Coronary artery (tissue), 2 donors: ENCODE data around the gene PCDH9.

Experiments used
- DNase-seq: peaks from one replicate; pipeline ENCODE4 v3.0.0-alpha.2; 2017; ENCODE audit warnings: low spot score
- H3K27ac ChIP-seq, 2 donors: fragments of 200-600 bp; sonication (generic); one replicate each; pipeline ENCODE4 v1.5.1; 2016 to 2019
- H3K4me3 ChIP-seq: fragments of 200-600 bp; sonication (generic); 2 replicates; pipeline ENCODE4 v1.5.1; 2016; ENCODE audit warnings: mild to moderate bottlenecking, moderate library complexity
- CTCF ChIP-seq: fragments of 200-600 bp; sonication (generic); IDR thresholded peaks from one replicate; pipeline ENCODE4 v1.5.1; 2019; ENCODE audit warnings: antibody characterized with exemption

Gene PCDH9

GRCh38 chr13:66644855-66645460, 585.2 kb downstream of the PCDH9 start:
- Histone ChIP-seq H3K27ac (no peak overlapping the region), H3K4me3 (no peak overlapping the region)
- TF ChIP-seq CTCF: no peak
- DNase-seq: no peak

- no peak for DNase-seq
- Histone ChIP-seq H3K27ac (no peak overlapping the region), H3K4me3 (no peak overlapping the region)
- TF ChIP-seq CTCF: no peak
Observed at GRCh38 chr13:66640231-66640630, 589.9 kb downstream of the PCDH9 start.

GRCh38 chr13:66639044-66639443, 591.1 kb downstream of the PCDH9 start:
- DNase-seq: no peak
- H3K27ac ChIP-seq: no peak overlapping the region

GRCh38 chr13:66635526-66635925, 594.6 kb downstream of the PCDH9 start:
- no peak overlapping the region for H3K27ac ChIP-seq

More at GRCh38 chr13:66639044-66639443, 591.1 kb downstream of the PCDH9 start:
- no peak for TF ChIP-seq CTCF
- H3K4me3 ChIP-seq: no peak overlapping the region

GRCh38 chr13:66634384-66634783, 595.8 kb downstream of the PCDH9 start:
- DNase-seq: no peak
- Histone ChIP-seq H3K27ac (no peak overlapping the region), H3K4me3 (no peak overlapping the region)
- no peak for TF ChIP-seq CTCF

More at GRCh38 chr13:66635526-66635925, 594.6 kb downstream of the PCDH9 start:
- TF ChIP-seq CTCF: no peak
- H3K4me3 ChIP-seq: no peak overlapping the region
- no peak for DNase-seq

GRCh38 chr13:66627512-66627911, 602.6 kb downstream of the PCDH9 start:
- no peak overlapping the region for H3K27ac ChIP-seq
- no peak overlapping the region for H3K4me3 ChIP-seq
- no peak for DNase-seq
- no peak for TF ChIP-seq CTCF

- TF ChIP-seq CTCF: no peak
- Histone ChIP-seq H3K4me3 (no peak overlapping the region), H3K27ac (no peak overlapping the region)
- no peak for DNase-seq
Observed at GRCh38 chr13:66624302-66624701, 605.8 kb downstream of the PCDH9 start.
